ENCODE measurements around the gene PPP6R3.
A peak's percentile ranks its signal among the peaks of the same experiment; 100 is the strongest.

The PPP6R3 gene

GRCh38 chr11:68467201-68467834 is 6.8 kb downstream of the PPP6R3 start:
- DNase-seq (no peak), ATAC-seq (ENCODE audit: insufficient read depth, low read depth) (no peak)
- H3K36me3 ChIP-seq (ENCODE audit: insufficient read depth, low read length) = peaks cover 27% of the 10 kb centered on the region
- H3K27me3 ChIP-seq (ENCODE audit: insufficient read depth, low read length, poor library complexity) = no peaks in the 10 kb centered on the region
- TF ChIP-seq CTCF (IDR thresholded peaks at IDR 0.05; ENCODE audit: borderline replicate concordance, extremely low read depth, low read length, poor library complexity, severe bottlenecking) = no peak
- TF ChIP-seq EZH2 (IDR thresholded peaks at IDR 0.05; ENCODE audit: borderline replicate concordance, low read depth, low read length, severe bottlenecking) = no peak
- H3K4me1 ChIP-seq (ENCODE audit: insufficient read depth, low read length) = peaks cover 95% of the 10 kb centered on the region
- no peaks in the 10 kb centered on the region for H3K9me3 ChIP-seq (ENCODE audit: insufficient read depth, low read length, severe bottlenecking)
- peaks cover 99% of the 10 kb centered on the region for H3K79me2 ChIP-seq (ENCODE audit: insufficient read depth, low read length)
- no peak overlapping the region for H3K4me3 ChIP-seq (ENCODE audit: low read depth in 1 of 2, low read length in 2 of 2)
- no peak overlapping the region for H2AFZ ChIP-seq (ENCODE audit: low read depth, low read length)
- H3K9ac ChIP-seq (ENCODE audit: low read depth, low read length) = no peak overlapping the region
- no peak overlapping the region for H3K27ac ChIP-seq (ENCODE audit: low read length)
- peaks cover 95% of the 10 kb centered on the region for H4K20me1 ChIP-seq (ENCODE audit: insufficient read depth, low read length)
- peak overlapping the region; percentile 34; the same call in 1 of the 2 replicates for H3K4me2 ChIP-seq (ENCODE audit: insufficient read depth, low read length)

- no peak overlapping the region for H2AFZ ChIP-seq (ENCODE audit: low read depth, low read length)
- H4K20me1 ChIP-seq (ENCODE audit: insufficient read depth, low read length) = peaks cover 95% of the 10 kb centered on the region
- no peak for ATAC-seq (ENCODE audit: insufficient read depth, low read depth)
- DNase-seq = no peak
- H3K9ac ChIP-seq (ENCODE audit: low read depth, low read length) = no peak overlapping the region
- no peaks in the 10 kb centered on the region for H3K9me3 ChIP-seq (ENCODE audit: insufficient read depth, low read length, severe bottlenecking)
- H3K4me3 ChIP-seq (ENCODE audit: low read depth in 1 of 2, low read length in 2 of 2) = no peak overlapping the region
- H3K27ac ChIP-seq (ENCODE audit: low read length) = no peak overlapping the region
- peaks cover 89% of the 10 kb centered on the region for H3K4me1 ChIP-seq (ENCODE audit: insufficient read depth, low read length)
- H3K79me2 ChIP-seq (ENCODE audit: insufficient read depth, low read length) = peaks cover 99% of the 10 kb centered on the region
- H3K27me3 ChIP-seq (ENCODE audit: insufficient read depth, low read length, poor library complexity) = no peaks in the 10 kb centered on the region
- H3K4me2 ChIP-seq (ENCODE audit: insufficient read depth, low read length) = peak overlapping the region; percentile 34; the same call in 1 of the 2 replicates
- TF ChIP-seq CTCF (IDR thresholded peaks at IDR 0.05; ENCODE audit: borderline replicate concordance, extremely low read depth, low read length, poor library complexity, severe bottlenecking) (no peak), EZH2 (IDR thresholded peaks at IDR 0.05; ENCODE audit: borderline replicate concordance, low read depth, low read length, severe bottlenecking) (no peak)
- peaks cover 28% of the 10 kb centered on the region for H3K36me3 ChIP-seq (ENCODE audit: insufficient read depth, low read length)
These were observed 7.8 kb downstream of the PPP6R3 start for GRCh38 chr11:68468217-68468828.

GRCh38 chr11:68469122-68469521 is 8.6 kb downstream of the PPP6R3 start:
- H3K9ac ChIP-seq (ENCODE audit: low read depth, low read length) = no peak overlapping the region
- TF ChIP-seq EZH2 (IDR thresholded peaks at IDR 0.05; ENCODE audit: borderline replicate concordance, low read depth, low read length, severe bottlenecking) (no peak), CTCF (IDR thresholded peaks at IDR 0.05; ENCODE audit: borderline replicate concordance, extremely low read depth, low read length, poor library complexity, severe bottlenecking) (no peak)
- no peaks in the 10 kb centered on the region for H3K27me3 ChIP-seq (ENCODE audit: insufficient read depth, low read length, poor library complexity)
- H3K9me3 ChIP-seq (ENCODE audit: insufficient read depth, low read length, severe bottlenecking) = peaks cover 1% of the 10 kb centered on the region
- H4K20me1 ChIP-seq (ENCODE audit: insufficient read depth, low read length) = peaks cover 95% of the 10 kb centered on the region
- H2AFZ ChIP-seq (ENCODE audit: low read depth, low read length) = no peak overlapping the region
- peak overlapping the region; percentile 42; the same call in 1 of the 2 replicates for H3K4me2 ChIP-seq (ENCODE audit: insufficient read depth, low read length)
- ATAC-seq (ENCODE audit: insufficient read depth, low read depth) (no peak), DNase-seq (no peak)
- H3K36me3 ChIP-seq (ENCODE audit: insufficient read depth, low read length) = peaks cover 32% of the 10 kb centered on the region
- H3K79me2 ChIP-seq (ENCODE audit: insufficient read depth, low read length) = peaks cover 99% of the 10 kb centered on the region
- no peak overlapping the region for H3K4me3 ChIP-seq (ENCODE audit: low read depth in 1 of 2, low read length in 2 of 2)
- peaks cover 81% of the 10 kb centered on the region for H3K4me1 ChIP-seq (ENCODE audit: insufficient read depth, low read length)
- H3K27ac ChIP-seq (ENCODE audit: low read length) = no peak overlapping the region
